Measurements from ENCODE around the gene NKAIN2.

NKAIN2 gene

GRCh38 chr6:123953920-123954319, 150.3 kb downstream of the NKAIN2 start:
- Histone ChIP-seq H3K4ac (ENCODE audit: low read depth, low read length) (no peak overlapping the region), H3K18ac (ENCODE audit: low read length) (no peak overlapping the region), H2BK120ac (ENCODE audit: low read depth, low read length) (no peak overlapping the region), H2BK5ac (ENCODE audit: low read length) (no peak overlapping the region), H2AK5ac (ENCODE audit: low read length) (no peak overlapping the region), H3K27me3 (ENCODE audit: insufficient read depth, low read length, poor library complexity) (no peaks in the 10 kb centered on the region), H3K4me2 (ENCODE audit: low read length) (no peak overlapping the region), H3K4me3 (ENCODE audit: low read length) (no peak overlapping the region), H3K4me1 (ENCODE audit: control insufficient read depth, low read depth, low read length) (no peaks in the 10 kb centered on the region), H4K5ac (ENCODE audit: low read length) (no peak overlapping the region), H3K27ac (ENCODE audit: low read depth, low read length) (no peak overlapping the region), H3K36me3 (ENCODE audit: control insufficient read depth, insufficient read depth, low read length) (no peaks in the 10 kb centered on the region), H3K79me1 (ENCODE audit: low read length) (no peaks in the 10 kb centered on the region), H3K23ac (ENCODE audit: low read length) (no peak overlapping the region), H3K79me2 (ENCODE audit: control insufficient read depth, insufficient read depth, low read length) (no peaks in the 10 kb centered on the region), H3K56ac (ENCODE audit: low read length) (no peak overlapping the region), H4K8ac (ENCODE audit: low read depth, low read length) (no peak overlapping the region), H2BK15ac (replicated peaks; ENCODE audit: low read depth) (no peak overlapping the region), H3K9ac (ENCODE audit: low read length) (no peak overlapping the region)
- WGBS (ENCODE audit: extremely low coverage, insufficient coverage, low lambda C conversion rate), result no CpG with 5 or more reads among the region's 4 CpGs
- DNase-seq, result peak; percentile 35

GRCh38 chr6:123956492-123957139, 153.0 kb downstream of the NKAIN2 start:
- no CpG with 5 or more reads among the region's 5 CpGs for WGBS (ENCODE audit: extremely low coverage, insufficient coverage, low lambda C conversion rate)
- no peak for DNase-seq
- H3K4me1 ChIP-seq (ENCODE audit: control insufficient read depth, low read depth, low read length), result no peaks in the 10 kb centered on the region
- H4K5ac ChIP-seq (ENCODE audit: low read length), result no peak overlapping the region
- H3K79me1 ChIP-seq (ENCODE audit: low read length), result no peaks in the 10 kb centered on the region
- no peak overlapping the region for H2AK5ac ChIP-seq (ENCODE audit: low read length)
- H3K27me3 ChIP-seq (ENCODE audit: insufficient read depth, low read length, poor library complexity), result no peaks in the 10 kb centered on the region
- no peak overlapping the region for H3K9ac ChIP-seq (ENCODE audit: low read length)
- no peak overlapping the region for H3K23ac ChIP-seq (ENCODE audit: low read length)
- H3K56ac ChIP-seq (ENCODE audit: low read length), result no peak overlapping the region
- H3K4me2 ChIP-seq (ENCODE audit: low read length), result no peak overlapping the region
- H3K18ac ChIP-seq (ENCODE audit: low read length), result no peak overlapping the region
- H2BK15ac ChIP-seq (replicated peaks; ENCODE audit: low read depth), result no peak overlapping the region
- H2BK5ac ChIP-seq (ENCODE audit: low read length), result no peak overlapping the region
- no peak overlapping the region for H3K4ac ChIP-seq (ENCODE audit: low read depth, low read length)
- H3K79me2 ChIP-seq (ENCODE audit: control insufficient read depth, insufficient read depth, low read length), result no peaks in the 10 kb centered on the region
- no peak overlapping the region for H4K8ac ChIP-seq (ENCODE audit: low read depth, low read length)
- no peak overlapping the region for H2BK120ac ChIP-seq (ENCODE audit: low read depth, low read length)
- H3K36me3 ChIP-seq (ENCODE audit: control insufficient read depth, insufficient read depth, low read length), result no peaks in the 10 kb centered on the region
- no peak overlapping the region for H3K27ac ChIP-seq (ENCODE audit: low read depth, low read length)
- H3K4me3 ChIP-seq (ENCODE audit: low read length), result no peak overlapping the region

DNA sequence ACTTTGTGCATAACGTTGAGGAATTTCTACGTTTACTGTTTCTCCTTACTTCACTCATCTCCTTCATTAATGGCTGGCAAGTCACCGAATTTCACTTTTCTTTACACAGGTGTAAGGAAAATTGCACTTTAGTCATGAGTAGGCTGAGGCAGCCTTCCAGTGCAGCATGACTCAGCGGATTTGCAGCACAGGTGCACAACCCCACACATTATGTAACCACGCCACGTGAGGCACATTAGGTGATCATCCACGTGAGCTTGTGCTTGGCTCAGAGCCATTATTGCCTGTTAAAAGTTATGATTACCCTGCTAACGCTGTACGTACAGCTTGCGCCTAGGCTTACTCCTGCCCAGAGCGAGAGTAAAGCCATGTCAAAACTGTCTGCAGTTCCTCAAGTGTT, 158.8 kb downstream of the NKAIN2 start:
- no peak overlapping the region for H3K23ac ChIP-seq (ENCODE audit: low read length)
- no peaks in the 10 kb centered on the region for H3K27me3 ChIP-seq (ENCODE audit: insufficient read depth, low read length, poor library complexity)
- H3K27ac ChIP-seq (ENCODE audit: low read depth, low read length), result no peak overlapping the region
- H2BK120ac ChIP-seq (ENCODE audit: low read depth, low read length), result no peak overlapping the region
- no peak overlapping the region for H3K4ac ChIP-seq (ENCODE audit: low read depth, low read length)
- H3K18ac ChIP-seq (ENCODE audit: low read length), result no peak overlapping the region
- no peak for DNase-seq
- H3K56ac ChIP-seq (ENCODE audit: low read length), result no peak overlapping the region
- no peak overlapping the region for H4K5ac ChIP-seq (ENCODE audit: low read length)
- H2BK15ac ChIP-seq (replicated peaks; ENCODE audit: low read depth), result no peak overlapping the region
- no CpG with 5 or more reads among the region's 11 CpGs for WGBS (ENCODE audit: extremely low coverage, insufficient coverage, low lambda C conversion rate)
- no peak overlapping the region for H2AK5ac ChIP-seq (ENCODE audit: low read length)
- no peaks in the 10 kb centered on the region for H3K36me3 ChIP-seq (ENCODE audit: control insufficient read depth, insufficient read depth, low read length)
- no peak overlapping the region for H3K4me3 ChIP-seq (ENCODE audit: low read length)
- H3K9ac ChIP-seq (ENCODE audit: low read length), result no peak overlapping the region
- no peak overlapping the region for H4K8ac ChIP-seq (ENCODE audit: low read depth, low read length)
- H2BK5ac ChIP-seq (ENCODE audit: low read length), result no peak overlapping the region
- no peaks in the 10 kb centered on the region for H3K79me2 ChIP-seq (ENCODE audit: control insufficient read depth, insufficient read depth, low read length)
- no peaks in the 10 kb centered on the region for H3K4me1 ChIP-seq (ENCODE audit: control insufficient read depth, low read depth, low read length)
- no peak overlapping the region for H3K4me2 ChIP-seq (ENCODE audit: low read length)
- no peaks in the 10 kb centered on the region for H3K79me1 ChIP-seq (ENCODE audit: low read length)

DNA sequence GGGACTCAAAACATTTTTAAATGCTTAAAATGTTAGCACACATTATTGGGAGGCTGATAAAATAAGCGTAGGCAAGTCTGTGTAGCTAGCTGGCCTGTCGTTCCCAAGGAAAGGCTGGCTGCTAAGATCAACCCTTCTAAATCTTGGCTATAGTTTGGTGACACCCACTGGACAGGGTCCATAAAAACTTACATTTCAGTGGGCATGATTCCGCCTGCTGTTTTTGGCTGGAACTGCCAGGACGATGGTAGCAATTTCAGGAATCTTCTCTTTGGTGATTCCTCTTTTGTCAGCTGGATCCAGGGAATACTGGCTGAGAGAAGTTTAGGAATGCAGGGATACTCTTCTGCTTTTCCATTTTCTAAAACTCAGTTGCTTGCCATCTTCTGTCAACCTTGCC, 162.2 kb downstream of the NKAIN2 start:
- Histone ChIP-seq H3K36me3 (ENCODE audit: control insufficient read depth, insufficient read depth, low read length) (no peaks in the 10 kb centered on the region), H3K4me1 (ENCODE audit: control insufficient read depth, low read depth, low read length) (no peaks in the 10 kb centered on the region), H3K79me2 (ENCODE audit: control insufficient read depth, insufficient read depth, low read length) (no peaks in the 10 kb centered on the region), H3K9ac (ENCODE audit: low read length) (no peak overlapping the region), H2BK5ac (ENCODE audit: low read length) (no peak overlapping the region), H2BK120ac (ENCODE audit: low read depth, low read length) (no peak overlapping the region), H2BK15ac (replicated peaks; ENCODE audit: low read depth) (no peak overlapping the region), H3K4me3 (ENCODE audit: low read length) (no peak overlapping the region), H3K56ac (ENCODE audit: low read length) (no peak overlapping the region), H3K27ac (ENCODE audit: low read depth, low read length) (no peak overlapping the region), H3K23ac (ENCODE audit: low read length) (no peak overlapping the region), H4K5ac (ENCODE audit: low read length) (no peak overlapping the region), H4K8ac (ENCODE audit: low read depth, low read length) (no peak overlapping the region), H2AK5ac (ENCODE audit: low read length) (no peak overlapping the region), H3K4me2 (ENCODE audit: low read length) (no peak overlapping the region), H3K4ac (ENCODE audit: low read depth, low read length) (no peak overlapping the region), H3K27me3 (ENCODE audit: insufficient read depth, low read length, poor library complexity) (no peaks in the 10 kb centered on the region), H3K79me1 (ENCODE audit: low read length) (no peaks in the 10 kb centered on the region), H3K18ac (ENCODE audit: low read length) (no peak overlapping the region)
- peak; percentile 90 for DNase-seq
- no CpG with 5 or more reads among the region's 4 CpGs for WGBS (ENCODE audit: extremely low coverage, insufficient coverage, low lambda C conversion rate)

DNA sequence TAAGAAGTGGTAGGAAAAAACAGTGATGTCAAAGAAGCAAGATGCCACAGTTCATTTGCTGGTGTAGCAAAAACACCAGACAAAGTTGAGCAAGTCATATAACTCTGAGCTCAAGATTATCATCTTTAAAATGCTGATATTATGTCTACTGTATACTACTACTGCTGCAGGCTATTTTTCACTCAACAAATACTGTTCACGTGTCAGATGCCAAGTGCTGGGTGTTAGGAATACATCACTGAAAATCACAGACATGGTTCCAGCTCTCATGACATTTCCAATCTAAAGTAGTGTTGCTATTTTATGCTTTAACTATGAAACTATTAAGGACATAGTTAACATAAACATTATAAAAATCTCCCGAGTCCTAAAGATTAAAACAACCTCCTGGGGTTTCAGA, 163.0 kb downstream of the NKAIN2 start:
- H3K4me2 ChIP-seq (ENCODE audit: low read length), result no peak overlapping the region

GRCh38 chr6:123967905-123968304, 164.2 kb downstream of the NKAIN2 start:
- Histone ChIP-seq H3K4me1 (ENCODE audit: control insufficient read depth, low read depth, low read length) (no peaks in the 10 kb centered on the region), H3K27ac (ENCODE audit: low read depth, low read length) (no peak overlapping the region), H3K4me2 (ENCODE audit: low read length) (no peak overlapping the region), H3K79me1 (ENCODE audit: low read length) (no peaks in the 10 kb centered on the region), H2BK120ac (ENCODE audit: low read depth, low read length) (no peak overlapping the region), H3K4ac (ENCODE audit: low read depth, low read length) (no peak overlapping the region), H3K18ac (ENCODE audit: low read length) (no peak overlapping the region), H2BK15ac (replicated peaks; ENCODE audit: low read depth) (no peak overlapping the region), H4K8ac (ENCODE audit: low read depth, low read length) (no peak overlapping the region), H4K5ac (ENCODE audit: low read length) (no peak overlapping the region), H3K36me3 (ENCODE audit: control insufficient read depth, insufficient read depth, low read length) (no peaks in the 10 kb centered on the region), H3K56ac (ENCODE audit: low read length) (no peak overlapping the region), H2AK5ac (ENCODE audit: low read length) (no peak overlapping the region), H3K79me2 (ENCODE audit: control insufficient read depth, insufficient read depth, low read length) (no peaks in the 10 kb centered on the region), H3K9ac (ENCODE audit: low read length) (no peak overlapping the region), H3K23ac (ENCODE audit: low read length) (no peak overlapping the region), H3K27me3 (ENCODE audit: insufficient read depth, low read length, poor library complexity) (no peaks in the 10 kb centered on the region), H2BK5ac (ENCODE audit: low read length) (no peak overlapping the region), H3K4me3 (ENCODE audit: low read length) (no peak overlapping the region)
- no peak for DNase-seq
- WGBS (ENCODE audit: extremely low coverage, insufficient coverage, low lambda C conversion rate), result no CpG with 5 or more reads among the region's 6 CpGs

More for the DNA sequence above, 163.0 kb downstream of the NKAIN2 start:
- H2AK5ac ChIP-seq (ENCODE audit: low read length), result no peak overlapping the region
- no peaks in the 10 kb centered on the region for H3K79me1 ChIP-seq (ENCODE audit: low read length)
- H3K27me3 ChIP-seq (ENCODE audit: insufficient read depth, low read length, poor library complexity), result no peaks in the 10 kb centered on the region
- no peaks in the 10 kb centered on the region for H3K4me1 ChIP-seq (ENCODE audit: control insufficient read depth, low read depth, low read length)
- no peak overlapping the region for H2BK5ac ChIP-seq (ENCODE audit: low read length)
- H4K8ac ChIP-seq (ENCODE audit: low read depth, low read length), result no peak overlapping the region
- no peak overlapping the region for H2BK15ac ChIP-seq (replicated peaks; ENCODE audit: low read depth)
- H3K36me3 ChIP-seq (ENCODE audit: control insufficient read depth, insufficient read depth, low read length), result no peaks in the 10 kb centered on the region
- no peak overlapping the region for H2BK120ac ChIP-seq (ENCODE audit: low read depth, low read length)
- H3K56ac ChIP-seq (ENCODE audit: low read length), result no peak overlapping the region
- H3K23ac ChIP-seq (ENCODE audit: low read length), result no peak overlapping the region
- WGBS (ENCODE audit: extremely low coverage, insufficient coverage, low lambda C conversion rate), result no CpG with 5 or more reads among the region's 2 CpGs
- no peak overlapping the region for H3K4me3 ChIP-seq (ENCODE audit: low read length)
- H3K27ac ChIP-seq (ENCODE audit: low read depth, low read length), result no peak overlapping the region
- no peak overlapping the region for H3K18ac ChIP-seq (ENCODE audit: low read length)
- DNase-seq, result no peak
- H3K79me2 ChIP-seq (ENCODE audit: control insufficient read depth, insufficient read depth, low read length), result no peaks in the 10 kb centered on the region
- H3K9ac ChIP-seq (ENCODE audit: low read length), result no peak overlapping the region
- H4K5ac ChIP-seq (ENCODE audit: low read length), result no peak overlapping the region
- H3K4ac ChIP-seq (ENCODE audit: low read depth, low read length), result no peak overlapping the region
